Measurements from ENCODE around the gene HEXD. TPM values are rescaled to one million over a fixed set of nuclear protein-coding genes. Genes with fewer than 3 reads are reported as not detected.

Gene HEXD
- total and polyA plus RNA-seq, 10 of the 15 experiments (the other 5 are each of a cell fraction or from before 2014, with no cell fraction given) = 1.6 to 24.2 (median 7.0) TPM

DNA sequence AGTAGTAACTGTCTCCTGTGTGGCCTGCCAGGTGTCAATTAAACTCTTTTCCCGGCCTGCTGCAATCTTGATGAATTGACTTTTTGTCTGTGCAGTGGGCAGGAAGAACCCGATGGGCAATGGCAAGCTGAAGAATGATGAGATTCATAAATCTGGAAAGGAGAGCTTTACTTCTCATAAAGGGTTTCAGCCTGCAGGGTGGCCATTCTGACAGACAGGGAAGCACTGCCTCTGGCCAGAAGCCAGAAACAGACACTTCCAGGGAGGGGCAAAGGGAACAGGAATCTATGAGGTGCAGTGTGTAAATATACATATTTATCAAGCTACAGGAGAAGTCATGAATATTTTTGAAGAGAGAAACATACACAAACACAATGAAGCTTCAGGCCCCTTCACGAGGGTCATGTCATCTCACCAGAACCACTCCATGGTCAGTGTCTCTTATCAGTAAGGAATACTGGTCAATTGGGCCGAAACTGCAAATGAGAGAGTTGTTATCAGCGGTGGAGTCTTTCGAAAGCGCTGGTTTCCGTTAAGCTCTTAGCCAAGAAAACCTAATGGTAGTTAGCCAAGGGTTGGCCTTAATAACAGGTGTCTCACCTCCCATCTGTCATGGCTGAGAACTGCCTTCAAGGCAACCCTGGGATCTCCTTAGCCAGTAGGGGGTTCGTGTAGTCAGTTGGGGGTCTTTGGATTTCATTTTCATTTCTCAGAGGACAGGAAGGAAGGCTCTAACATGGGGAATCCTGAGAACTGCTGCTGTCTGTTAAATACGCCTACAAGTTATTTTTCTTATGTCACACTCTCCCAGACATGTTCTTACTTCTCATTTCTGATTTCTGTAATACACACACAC lies 39.2 kb downstream of the HEXD start (continued):
- TF ChIP-seq, protein P1, sequence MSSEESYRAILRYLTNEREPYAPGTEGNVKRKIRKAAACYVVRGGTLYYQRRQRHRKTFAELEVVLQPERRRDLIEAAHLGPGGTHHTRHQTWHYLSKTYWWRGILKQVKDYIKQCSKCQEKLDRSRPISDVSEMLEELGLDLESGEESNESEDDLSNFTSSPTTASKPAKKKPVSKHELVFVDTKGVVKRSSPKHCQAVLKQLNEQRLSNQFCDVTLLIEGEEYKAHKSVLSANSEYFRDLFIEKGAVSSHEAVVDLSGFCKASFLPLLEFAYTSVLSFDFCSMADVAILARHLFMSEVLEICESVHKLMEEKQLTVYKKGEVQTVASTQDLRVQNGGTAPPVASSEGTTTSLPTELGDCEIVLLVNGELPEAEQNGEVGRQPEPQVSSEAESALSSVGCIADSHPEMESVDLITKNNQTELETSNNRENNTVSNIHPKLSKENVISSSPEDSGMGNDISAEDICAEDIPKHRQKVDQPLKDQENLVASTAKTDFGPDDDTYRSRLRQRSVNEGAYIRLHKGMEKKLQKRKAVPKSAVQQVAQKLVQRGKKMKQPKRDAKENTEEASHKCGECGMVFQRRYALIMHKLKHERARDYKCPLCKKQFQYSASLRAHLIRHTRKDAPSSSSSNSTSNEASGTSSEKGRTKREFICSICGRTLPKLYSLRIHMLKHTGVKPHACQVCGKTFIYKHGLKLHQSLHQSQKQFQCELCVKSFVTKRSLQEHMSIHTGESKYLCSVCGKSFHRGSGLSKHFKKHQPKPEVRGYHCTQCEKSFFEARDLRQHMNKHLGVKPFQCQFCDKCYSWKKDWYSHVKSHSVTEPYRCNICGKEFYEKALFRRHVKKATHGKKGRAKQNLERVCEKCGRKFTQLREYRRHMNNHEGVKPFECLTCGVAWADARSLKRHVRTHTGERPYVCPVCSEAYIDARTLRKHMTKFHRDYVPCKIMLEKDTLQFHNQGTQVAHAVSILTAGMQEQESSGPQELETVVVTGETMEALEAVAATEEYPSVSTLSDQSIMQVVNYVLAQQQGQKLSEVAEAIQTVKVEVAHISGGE (CRISPR knock-in tag; IDR thresholded peaks at IDR 0.05) = no peak
- TF ChIP-seq, protein P2, sequence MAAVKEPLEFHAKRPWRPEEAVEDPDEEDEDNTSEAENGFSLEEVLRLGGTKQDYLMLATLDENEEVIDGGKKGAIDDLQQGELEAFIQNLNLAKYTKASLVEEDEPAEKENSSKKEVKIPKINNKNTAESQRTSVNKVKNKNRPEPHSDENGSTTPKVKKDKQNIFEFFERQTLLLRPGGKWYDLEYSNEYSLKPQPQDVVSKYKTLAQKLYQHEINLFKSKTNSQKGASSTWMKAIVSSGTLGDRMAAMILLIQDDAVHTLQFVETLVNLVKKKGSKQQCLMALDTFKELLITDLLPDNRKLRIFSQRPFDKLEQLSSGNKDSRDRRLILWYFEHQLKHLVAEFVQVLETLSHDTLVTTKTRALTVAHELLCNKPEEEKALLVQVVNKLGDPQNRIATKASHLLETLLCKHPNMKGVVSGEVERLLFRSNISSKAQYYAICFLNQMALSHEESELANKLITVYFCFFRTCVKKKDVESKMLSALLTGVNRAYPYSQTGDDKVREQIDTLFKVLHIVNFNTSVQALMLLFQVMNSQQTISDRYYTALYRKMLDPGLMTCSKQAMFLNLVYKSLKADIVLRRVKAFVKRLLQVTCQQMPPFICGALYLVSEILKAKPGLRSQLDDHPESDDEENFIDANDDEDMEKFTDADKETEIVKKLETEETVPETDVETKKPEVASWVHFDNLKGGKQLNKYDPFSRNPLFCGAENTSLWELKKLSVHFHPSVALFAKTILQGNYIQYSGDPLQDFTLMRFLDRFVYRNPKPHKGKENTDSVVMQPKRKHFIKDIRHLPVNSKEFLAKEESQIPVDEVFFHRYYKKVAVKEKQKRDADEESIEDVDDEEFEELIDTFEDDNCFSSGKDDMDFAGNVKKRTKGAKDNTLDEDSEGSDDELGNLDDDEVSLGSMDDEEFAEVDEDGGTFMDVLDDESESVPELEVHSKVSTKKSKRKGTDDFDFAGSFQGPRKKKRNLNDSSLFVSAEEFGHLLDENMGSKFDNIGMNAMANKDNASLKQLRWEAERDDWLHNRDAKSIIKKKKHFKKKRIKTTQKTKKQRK (IDR thresholded peaks at IDR 0.05; ENCODE audit: low read depth, low read length) = no peak
- TF ChIP-seq KLF5 (IDR thresholded peaks at IDR 0.05; ENCODE audit: partially characterized antibody) = no peak
- TF ChIP-seq RBBP5 (conservative IDR thresholded peaks at IDR 0.05) = no peak
- TF ChIP-seq, protein P3, sequence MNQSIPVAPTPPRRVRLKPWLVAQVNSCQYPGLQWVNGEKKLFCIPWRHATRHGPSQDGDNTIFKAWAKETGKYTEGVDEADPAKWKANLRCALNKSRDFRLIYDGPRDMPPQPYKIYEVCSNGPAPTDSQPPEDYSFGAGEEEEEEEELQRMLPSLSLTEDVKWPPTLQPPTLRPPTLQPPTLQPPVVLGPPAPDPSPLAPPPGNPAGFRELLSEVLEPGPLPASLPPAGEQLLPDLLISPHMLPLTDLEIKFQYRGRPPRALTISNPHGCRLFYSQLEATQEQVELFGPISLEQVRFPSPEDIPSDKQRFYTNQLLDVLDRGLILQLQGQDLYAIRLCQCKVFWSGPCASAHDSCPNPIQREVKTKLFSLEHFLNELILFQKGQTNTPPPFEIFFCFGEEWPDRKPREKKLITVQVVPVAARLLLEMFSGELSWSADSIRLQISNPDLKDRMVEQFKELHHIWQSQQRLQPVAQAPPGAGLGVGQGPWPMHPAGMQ (IDR thresholded peaks at IDR 0.05; ENCODE audit: borderline replicate concordance) = no peak
- TF ChIP-seq ETV6 (conservative IDR thresholded peaks at IDR 0.05 in 1 of 2, IDR thresholded peaks at IDR 0.05 in 1 of 2; ENCODE audit: borderline replicate concordance in 1 of 2, low read depth in 1 of 2) = no peak
- TF ChIP-seq KDM1A (IDR thresholded peaks at IDR 0.05; ENCODE audit: borderline replicate concordance) = no peak
- no peak for TF ChIP-seq TCF7 (IDR thresholded peaks at IDR 0.05; ENCODE audit: borderline replicate concordance)
- TF ChIP-seq PAX5 (IDR thresholded peaks at IDR 0.05; ENCODE audit: borderline replicate concordance, low read depth, low read length) = no peak
- TF ChIP-seq STAT3 (IDR thresholded peaks at IDR 0.05; ENCODE audit: low read depth, low read length) = 0 out of 2 replicates have a peak, but pooled peaks have one; percentile 35
- no peak for TF ChIP-seq STAT1 (conservative IDR thresholded peaks at IDR 0.05)
- no peak for TF ChIP-seq EED (IDR thresholded peaks at IDR 0.05; ENCODE audit: low read depth)
- no peak for TF ChIP-seq JUNB (IDR thresholded peaks at IDR 0.05)
- no peak for TF ChIP-seq NR2C2 (IDR thresholded peaks at IDR 0.05; ENCODE audit: borderline replicate concordance, control insufficient read depth, insufficient read length, low read depth)
- TF ChIP-seq EP300 (IDR thresholded peaks at IDR 0.05; ENCODE audit: borderline replicate concordance in 1 of 2, control insufficient read depth in 1 of 2, low read depth in 2 of 2, low read length in 2 of 2) = no peak
- no peak for TF ChIP-seq GABPA (IDR thresholded peaks at IDR 0.05; ENCODE audit: low read depth)
- TF ChIP-seq, protein P4, sequence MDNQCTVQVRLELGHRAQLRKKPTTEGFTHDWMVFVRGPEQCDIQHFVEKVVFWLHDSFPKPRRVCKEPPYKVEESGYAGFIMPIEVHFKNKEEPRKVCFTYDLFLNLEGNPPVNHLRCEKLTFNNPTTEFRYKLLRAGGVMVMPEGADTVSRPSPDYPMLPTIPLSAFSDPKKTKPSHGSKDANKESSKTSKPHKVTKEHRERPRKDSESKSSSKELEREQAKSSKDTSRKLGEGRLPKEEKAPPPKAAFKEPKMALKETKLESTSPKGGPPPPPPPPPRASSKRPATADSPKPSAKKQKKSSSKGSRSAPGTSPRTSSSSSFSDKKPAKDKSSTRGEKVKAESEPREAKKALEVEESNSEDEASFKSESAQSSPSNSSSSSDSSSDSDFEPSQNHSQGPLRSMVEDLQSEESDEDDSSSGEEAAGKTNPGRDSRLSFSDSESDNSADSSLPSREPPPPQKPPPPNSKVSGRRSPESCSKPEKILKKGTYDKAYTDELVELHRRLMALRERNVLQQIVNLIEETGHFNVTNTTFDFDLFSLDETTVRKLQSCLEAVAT (IDR thresholded peaks at IDR 0.05) = peak; percentile 97
- TF ChIP-seq ZNF622 (IDR thresholded peaks at IDR 0.05) = no peak

Data from GM12878 (cell line).